Activated CD8-positive, alpha-beta memory T cell treated with anti-CD3 and anti-CD28 coated beads for 48 hours (primary cell): ENCODE data around the gene KRT25.
"Not testable (repeated sequence)": the region's sequence is repeated elsewhere in the genome, so short reads cannot be mapped to it uniquely, and the experiment has no call there.

Experiments used
- DNase-seq, 3 experiments: peaks; one replicate each; pipeline ENCODE4 v3.0.0-alpha.2; 2020; ENCODE audit warnings: low read depth in 2 of 3, low spot score in 2 of 3

The KRT25 gene

DNA sequence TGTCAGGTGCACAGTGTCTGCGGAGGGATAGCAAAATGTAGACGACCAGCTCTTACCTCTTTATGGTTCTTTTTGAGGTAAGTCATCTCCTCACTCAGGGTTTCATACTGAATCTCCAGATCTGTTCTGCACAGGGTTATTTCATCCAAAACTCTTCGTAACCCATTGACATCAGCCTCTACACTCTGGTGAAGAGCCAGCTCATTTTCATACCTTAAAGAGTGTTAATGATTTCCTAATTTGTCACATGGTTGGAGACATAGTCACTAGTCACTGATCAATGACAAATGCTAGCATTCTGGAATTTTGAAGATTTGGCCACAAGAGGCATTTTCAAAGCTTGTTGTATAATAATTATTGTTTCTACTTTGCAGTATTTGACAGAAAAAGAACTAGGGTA, 1.3 kb downstream of the KRT25 start:
- DNase-seq: no peak

DNA sequence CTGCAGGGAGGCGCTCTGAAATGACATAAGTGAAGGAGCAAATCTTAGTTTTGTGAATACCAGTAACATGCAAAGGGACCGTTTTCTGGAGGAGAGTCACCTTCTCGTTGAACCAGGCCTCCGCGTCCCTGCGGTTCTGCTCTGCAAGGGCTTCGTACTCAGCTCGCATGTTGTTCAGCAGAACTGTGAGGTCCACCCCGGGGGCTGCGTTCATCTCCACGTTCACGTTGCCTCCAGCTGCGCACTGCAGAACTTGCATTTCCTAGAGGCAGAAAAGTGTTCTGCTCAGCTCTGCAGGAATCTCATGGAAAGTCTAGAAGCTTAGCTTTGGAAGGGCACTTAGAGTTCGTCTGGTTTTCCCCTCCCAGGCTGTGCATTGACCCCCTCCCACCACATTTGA, 4.1 kb downstream of the KRT25 start:
- no peak for DNase-seq

DNA sequence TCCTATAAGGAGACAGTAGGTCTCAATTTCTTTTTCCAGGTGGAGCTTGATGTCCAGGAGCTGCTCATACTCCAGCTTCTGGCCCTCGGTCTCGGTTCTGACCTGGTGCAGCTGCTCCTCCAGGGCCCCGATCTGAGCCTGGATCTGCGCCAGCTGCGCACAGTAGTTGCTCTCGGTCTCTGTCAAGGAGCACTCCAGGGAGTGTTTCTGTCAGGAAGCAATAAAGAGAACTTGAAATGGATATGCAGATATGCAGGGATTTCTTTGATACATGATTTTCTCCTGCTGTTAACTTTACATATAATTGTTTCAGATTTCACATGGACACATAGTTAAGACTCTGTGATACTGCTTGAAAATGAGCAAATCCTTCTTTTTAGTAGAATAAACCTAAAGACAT, 4.7 kb downstream of the KRT25 start:
- DNase-seq: no peak

DNA sequence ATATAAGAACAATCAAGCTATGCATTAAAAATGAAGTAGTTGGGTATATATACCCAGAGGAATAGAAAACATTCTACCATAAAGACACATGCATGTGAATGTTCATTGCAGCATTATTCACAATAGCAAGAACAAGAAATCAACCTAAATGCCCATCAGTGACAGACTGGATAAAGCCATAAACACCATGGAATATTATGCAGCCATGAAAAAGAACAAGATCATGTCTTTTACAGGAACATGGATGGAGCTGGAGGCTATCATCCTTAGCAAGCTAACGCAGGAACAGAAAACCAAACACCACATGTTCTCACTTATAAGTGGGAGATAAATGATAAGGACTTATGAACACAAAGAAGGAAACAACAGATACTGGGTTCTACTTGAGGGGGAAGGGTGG, 6.5 kb downstream of the KRT25 start:
- DNase-seq: not testable (repeated sequence)

DNA sequence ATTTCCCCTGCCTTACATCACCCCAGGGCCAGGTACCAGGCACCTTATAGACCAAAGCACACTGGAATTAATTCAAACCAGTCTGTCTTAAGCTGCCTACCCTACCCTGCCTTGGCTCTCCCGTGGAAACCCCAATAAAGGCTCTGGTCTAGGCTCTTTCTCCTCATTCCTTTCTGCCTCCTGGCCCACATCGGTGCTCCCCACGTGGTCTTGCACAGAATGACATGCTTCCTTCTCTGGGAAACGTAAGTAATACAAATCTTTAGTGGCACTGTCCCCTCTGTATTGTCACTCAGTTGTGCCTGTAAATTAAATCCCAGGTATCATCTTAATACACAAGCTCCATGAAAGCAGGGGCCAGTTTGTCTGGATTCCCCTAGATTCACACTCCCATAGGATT, 16.6 kb downstream of the KRT25 start:
- DNase-seq: no peak

DNA sequence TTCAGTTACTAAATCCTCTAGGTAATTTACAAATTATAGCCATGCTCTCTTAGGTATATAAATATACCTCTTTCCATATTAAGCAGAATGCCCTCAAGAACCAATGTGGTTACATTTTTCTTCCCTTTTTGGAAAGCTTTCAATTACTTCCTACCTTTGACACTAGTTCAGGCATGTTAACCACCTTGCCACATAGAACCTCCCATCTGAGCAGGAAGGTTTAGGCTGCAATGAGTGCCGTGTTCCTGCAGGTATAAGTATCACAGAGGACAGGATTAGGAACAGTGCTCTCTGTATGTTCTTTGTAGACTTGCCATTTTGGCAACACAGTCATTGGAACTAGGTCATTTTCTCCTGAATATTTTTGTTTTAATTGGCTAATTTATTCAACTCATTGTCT, 20.1 kb downstream of the KRT25 start:
- no peak for DNase-seq

DNA sequence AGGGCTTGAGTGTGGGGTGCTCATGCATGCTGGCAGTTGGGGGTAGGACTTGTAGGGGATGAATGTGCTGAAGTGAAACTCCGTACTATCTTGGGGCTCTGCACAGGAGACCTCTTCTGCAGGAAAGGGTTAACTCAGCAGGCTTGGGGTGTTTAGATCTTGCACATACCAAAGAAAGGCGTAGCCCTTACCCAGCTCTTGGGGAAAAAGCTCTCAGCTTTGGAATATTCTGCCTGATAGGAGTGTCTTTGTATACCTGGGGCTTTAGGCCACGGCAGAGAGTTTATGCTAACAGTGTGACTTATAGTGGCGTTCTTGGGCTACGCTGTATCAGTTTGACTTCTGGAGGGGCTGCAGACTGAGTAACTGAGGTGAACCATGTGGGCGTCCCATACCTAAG, 21.1 kb downstream of the KRT25 start:
- no peak for DNase-seq

GRCh38 chr17:40730970-40731369, 24.2 kb downstream of the KRT25 start:
- DNase-seq: no peak

DNA sequence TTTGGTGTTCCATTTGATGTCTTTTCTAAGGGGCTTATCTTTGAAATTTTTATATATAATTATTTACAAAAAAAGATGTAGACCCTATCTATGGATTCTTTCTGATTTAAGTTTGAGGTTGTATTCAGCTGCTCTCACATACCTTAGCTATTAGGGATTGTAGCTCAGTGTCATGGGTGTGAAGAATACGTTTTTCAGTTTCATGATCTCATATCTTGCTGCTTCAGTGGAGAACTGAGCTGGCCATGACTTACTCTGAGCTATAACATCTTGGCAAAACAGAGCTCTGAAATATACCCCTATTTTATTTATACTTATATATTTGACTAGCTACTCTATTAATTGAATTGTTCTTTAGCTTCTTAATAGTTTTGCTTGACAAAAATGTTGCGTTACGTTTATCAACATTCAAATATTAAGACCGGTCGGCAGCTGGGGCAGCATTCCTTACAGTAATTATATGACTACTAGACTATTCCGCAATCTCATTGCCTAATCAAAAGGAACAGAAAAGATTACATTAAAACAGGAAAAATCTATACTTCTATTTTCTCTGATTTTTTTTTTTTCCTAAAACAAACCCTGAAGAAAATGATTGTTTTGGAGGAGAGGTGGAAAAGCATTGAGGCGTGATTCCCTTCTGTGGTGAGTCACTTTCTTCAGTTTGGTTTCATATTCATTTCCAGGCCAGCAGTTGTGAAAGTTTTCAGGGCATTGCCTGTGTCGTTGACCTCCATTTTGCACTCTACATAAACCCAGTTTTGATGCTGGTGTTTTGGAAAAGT, 27.5 kb downstream of the KRT25 start:
- no peak for DNase-seq

DNA sequence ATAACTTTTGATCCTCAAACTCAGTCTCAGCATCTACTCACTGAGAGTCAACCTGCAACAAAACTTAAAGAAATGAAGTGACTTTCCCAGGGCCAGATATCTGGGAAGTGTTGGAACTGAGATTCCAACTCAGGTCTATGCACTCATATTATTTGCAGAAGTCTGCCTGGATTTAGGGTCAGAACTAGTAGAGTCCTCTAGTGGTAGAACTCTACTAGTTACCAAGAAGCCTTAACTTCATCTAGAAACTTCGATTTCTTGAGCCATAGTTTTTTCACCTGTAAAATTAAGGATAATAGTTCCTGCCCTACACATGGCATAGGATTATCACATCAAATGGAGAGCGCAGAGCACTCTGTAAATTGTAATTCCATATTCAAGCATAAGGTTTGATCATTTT, 28.2 kb downstream of the KRT25 start:
- DNase-seq: no peak

DNA sequence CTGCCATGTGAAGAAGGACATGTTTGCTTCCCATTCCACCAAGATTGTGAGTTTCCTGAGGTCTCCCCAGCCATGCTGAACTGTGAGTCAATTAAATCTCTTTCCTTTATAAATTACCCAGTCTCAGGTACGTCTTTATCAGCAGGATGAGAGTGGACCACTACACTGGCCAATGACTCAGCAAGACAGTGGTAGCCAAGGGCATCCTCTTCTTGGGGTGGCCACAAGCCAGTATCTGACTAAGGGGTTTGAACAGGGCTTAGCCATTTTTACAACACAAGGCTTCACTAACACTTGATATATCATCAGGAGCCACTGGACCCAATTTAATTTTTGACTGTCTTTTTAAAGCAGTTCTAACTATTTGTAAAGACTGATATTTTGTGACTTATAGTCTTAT, 30.5 kb downstream of the KRT25 start:
- no peak for DNase-seq

GRCh38 chr17:40722241-40722640, 32.9 kb downstream of the KRT25 start:
- DNase-seq: no peak

DNA sequence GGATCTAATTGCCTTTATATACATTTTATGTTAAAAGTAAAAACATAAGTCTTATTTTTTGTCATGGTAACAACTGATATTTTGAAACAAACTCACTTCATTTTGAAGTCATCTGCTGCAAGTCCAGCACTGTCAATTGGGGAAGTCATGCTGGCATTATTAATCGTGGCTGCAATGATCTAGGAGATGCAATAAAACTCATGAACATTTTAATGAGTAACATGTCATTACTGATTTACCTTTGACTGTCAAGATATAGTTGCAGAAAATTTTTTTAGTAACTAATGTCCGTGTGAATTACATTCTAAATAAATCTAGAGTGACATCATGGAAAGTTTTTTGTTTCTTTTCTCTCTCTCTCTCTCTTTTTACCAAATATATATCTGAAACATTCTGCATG, 34.2 kb downstream of the KRT25 start:
- DNase-seq: no peak

DNA sequence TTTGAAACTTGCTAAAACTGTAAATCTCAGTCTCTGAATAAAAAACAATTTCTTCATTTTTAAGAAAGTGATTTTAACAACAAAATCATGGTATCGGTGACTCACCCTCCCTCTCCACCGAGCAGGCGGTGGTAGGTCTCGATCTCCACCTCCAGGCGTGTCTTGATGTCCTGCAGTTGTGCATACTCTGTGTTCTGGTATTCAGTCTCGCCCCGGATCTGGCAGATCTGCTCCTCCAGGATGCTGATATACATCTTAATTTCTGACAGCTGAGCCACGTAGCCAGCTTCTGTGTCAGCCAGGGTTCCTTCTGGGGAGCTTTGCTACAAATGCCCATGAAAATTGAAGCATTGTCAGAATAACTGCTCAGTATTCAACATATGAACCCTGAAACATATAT, 36.2 kb downstream of the KRT25 start:
- no peak for DNase-seq

DNA sequence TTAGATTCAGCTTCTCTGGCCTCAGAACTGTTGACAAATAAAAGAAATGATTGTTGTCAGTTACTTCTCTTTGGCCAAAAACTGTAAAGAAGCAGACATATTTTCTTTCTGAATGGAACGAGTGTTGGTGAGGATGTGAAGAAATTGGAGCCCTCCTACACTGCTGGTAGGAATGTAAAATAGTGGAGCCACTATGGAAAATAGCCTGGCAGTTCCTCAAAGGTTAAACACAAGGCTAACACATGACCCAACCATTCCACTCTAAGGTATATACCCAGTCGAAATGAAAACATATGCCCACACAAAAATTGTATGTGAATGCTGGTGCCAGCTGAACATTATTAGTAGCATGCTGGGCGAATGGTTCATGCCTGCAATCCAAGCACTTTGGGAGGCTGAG, 37.4 kb downstream of the KRT25 start:
- DNase-seq: no peak

- no peak for DNase-seq
These were observed 40.7 kb downstream of the KRT25 start for GRCh38 chr17:40714473-40714872.

DNA sequence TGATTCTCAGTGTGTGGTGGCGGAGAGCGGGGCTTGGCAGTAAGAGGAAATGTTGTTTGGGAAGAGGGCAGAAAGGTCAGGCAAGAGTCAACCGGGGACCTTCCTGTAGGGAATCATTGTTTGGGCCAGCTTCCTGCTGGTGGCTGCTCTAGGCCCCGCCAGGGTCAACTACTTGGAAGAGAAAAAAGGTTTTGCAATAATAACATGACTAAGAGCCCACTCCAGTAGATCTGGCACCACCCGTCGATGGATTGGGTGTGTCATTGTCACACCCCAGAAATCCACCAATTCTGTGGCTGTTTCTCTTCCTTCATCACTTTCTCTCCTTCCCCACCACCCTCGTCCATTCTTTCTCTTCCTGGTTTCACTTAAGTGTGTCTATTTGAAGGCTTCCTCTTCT, 47.4 kb downstream of the KRT25 start:
- no peak for DNase-seq

- no peak for DNase-seq
These were observed 49.5 kb downstream of the KRT25 start for GRCh38 chr17:40705584-40705983.

DNA sequence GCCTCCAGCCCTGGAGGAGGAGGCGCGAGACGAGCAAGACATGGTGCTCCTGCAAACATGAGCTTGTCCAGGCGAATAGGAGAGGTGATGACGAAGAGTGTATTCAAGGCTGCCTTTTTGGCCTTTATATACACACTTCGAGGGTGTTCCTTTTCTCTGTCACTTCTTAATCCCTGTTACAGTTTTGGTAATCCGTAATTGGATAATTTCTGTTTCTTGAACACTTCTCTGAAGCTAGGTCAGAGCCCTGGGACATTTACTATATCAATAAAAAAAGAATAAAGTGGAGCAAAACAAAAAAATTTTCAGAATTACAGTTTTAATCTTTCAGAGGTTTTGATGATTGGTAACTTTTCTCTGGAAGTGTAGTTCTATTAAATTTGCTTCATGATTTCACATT, 51.5 kb downstream of the KRT25 start, which contains the start of gene KRT24:
KRT24 (minus strand) TSS at position 101 of the 400 bp plus-strand sequence; CDS start at position 42, 59 bp downstream.
- no peak for DNase-seq

DNA sequence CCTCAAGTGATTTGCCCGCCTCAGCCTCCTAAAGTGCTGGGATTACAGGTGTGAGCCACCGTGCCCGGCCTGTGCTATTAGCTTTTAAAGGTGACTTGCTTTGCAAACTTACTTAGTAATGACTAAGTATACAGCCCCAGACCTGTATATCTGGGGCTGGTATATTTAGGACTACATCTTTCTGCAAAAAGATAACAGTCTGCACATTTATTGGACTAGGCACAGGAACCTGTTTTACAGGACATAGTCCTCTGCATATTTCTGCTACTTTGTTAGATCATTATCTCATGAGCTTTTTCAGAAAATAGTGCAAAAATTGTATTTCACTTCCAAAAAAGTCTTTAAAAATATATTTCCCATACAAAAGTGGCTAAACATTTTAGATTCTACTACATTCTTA, 52.9 kb downstream of the KRT25 start:
- DNase-seq: no peak

- DNase-seq: no peak
These were observed 55.3 kb downstream of the KRT25 start for GRCh38 chr17:40699853-40700252.

DNA sequence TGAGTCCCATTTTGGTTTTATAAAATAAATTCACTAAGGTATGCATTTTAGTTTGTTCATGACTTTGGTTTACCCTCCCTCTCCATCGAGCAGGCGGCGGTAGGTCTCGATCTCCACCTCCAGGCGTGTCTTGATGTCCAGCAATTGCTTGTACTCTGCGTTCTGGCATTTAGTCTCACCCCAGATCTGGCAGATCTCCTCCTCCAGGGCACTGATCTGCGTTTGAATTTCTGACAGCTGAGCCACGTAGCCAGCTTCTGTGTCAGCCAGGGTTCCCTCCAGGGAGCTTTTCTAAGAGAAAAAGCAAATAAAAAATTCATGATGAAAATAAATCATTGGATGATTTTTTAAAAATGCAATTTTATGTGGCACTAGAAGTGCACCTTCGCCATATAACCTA, 55.8 kb downstream of the KRT25 start:
- no peak for DNase-seq
